ENCODE measurements around the gene HAUS5. TPM values are rescaled to one million over a fixed set of nuclear protein-coding genes. Genes with fewer than 3 reads are reported as not detected.

Gene HAUS5
- polyA plus RNA-seq, 1 donor (not counting 4 experiments of a cell fraction or from before 2014, with no cell fraction given): 3.7 TPM

- Histone ChIP-seq H3K27me3 (ENCODE audit: control insufficient read depth, extremely low read depth, insufficient read depth, low read length) (no peaks in the 10 kb centered on the region), H3K27ac (ENCODE audit: control insufficient read depth, insufficient read depth, low read length) (no peak overlapping the region), H4K20me1 (ENCODE audit: control insufficient read depth, extremely low read depth, insufficient read depth, low read length) (no peaks in the 10 kb centered on the region), H3K4me2 (ENCODE audit: control insufficient read depth, extremely low read depth, insufficient read depth, low read depth, low read length) (no peak overlapping the region), H3K4me3 (ENCODE audit: control insufficient read depth in 2 of 3, extremely low read depth in 1 of 3, insufficient read depth in 2 of 3, low read depth in 1 of 3, low read length in 3 of 3) (no peak overlapping the region), H2AFZ (ENCODE audit: control insufficient read depth, low read length) (no peak overlapping the region), H3K36me3 (ENCODE audit: control insufficient read depth in 2 of 2, extremely low read depth in 1 of 2, insufficient read depth in 2 of 2, low read length in 2 of 2) (peaks cover 24 to 27% of the 10 kb centered on the region in 2 experiments), H3K9ac (ENCODE audit: control insufficient read depth, extremely low read depth, insufficient read depth, low read length) (no peak overlapping the region), H3K9me1 (ENCODE audit: control insufficient read depth, extremely low read depth, insufficient read depth, low read length) (no peaks in the 10 kb centered on the region), H3K4me1 (ENCODE audit: control insufficient read depth, extremely low read depth, insufficient read depth, low read length) (no peaks in the 10 kb centered on the region), H3K9me3 (ENCODE audit: control insufficient read depth, low read depth, low read length) (no peaks in the 10 kb centered on the region), H3K79me2 (ENCODE audit: control insufficient read depth, insufficient read depth, low read length) (peaks cover 10% of the 10 kb centered on the region)
- FAIRE-seq (no peak), DNase-seq (ENCODE audit: low read depth, low spot score) (no peak)
- dilution Hi-C loops (cut with MboI; ENCODE audit: extremely low pct_ligation_motif_present, low sequenced_read_pairs): no loop called here
- TF ChIP-seq EZH2 (IDR thresholded peaks at IDR 0.05; ENCODE audit: low read length) (no peak), CTCF (optimal IDR thresholded peaks at IDR 0.05 in 1 of 3, IDR thresholded peaks at IDR 0.05 in 1 of 3, conservative IDR thresholded peaks at IDR 0.05 in 1 of 3; ENCODE audit: extremely low read depth in 1 of 3, insufficient read depth in 2 of 3, low read length in 3 of 3) (no peak)
These were observed 43.1 kb downstream of the HAUS5 start for GRCh38 chr19:35655600-35655999.

- dilution Hi-C loops (cut with MboI; ENCODE audit: extremely low pct_ligation_motif_present, low sequenced_read_pairs): no loop called here
- peaks cover 21 to 22% of the 10 kb centered on the region in 2 experiments for H3K36me3 ChIP-seq (ENCODE audit: control insufficient read depth in 2 of 2, extremely low read depth in 1 of 2, insufficient read depth in 2 of 2, low read length in 2 of 2)
These were observed 44.2 kb downstream of the HAUS5 start for GRCh38 chr19:35656700-35657099.

More at GRCh38 chr19:35656700-35657099, 44.2 kb downstream of the HAUS5 start:
- no peak for DNase-seq (ENCODE audit: low read depth, low spot score)
- H2AFZ ChIP-seq (ENCODE audit: control insufficient read depth, low read length): no peak overlapping the region
- no peak overlapping the region for H3K9ac ChIP-seq (ENCODE audit: control insufficient read depth, extremely low read depth, insufficient read depth, low read length)
- H3K4me2 ChIP-seq (ENCODE audit: control insufficient read depth, extremely low read depth, insufficient read depth, low read depth, low read length): no peak overlapping the region
- peaks cover 3% of the 10 kb centered on the region for H3K79me2 ChIP-seq (ENCODE audit: control insufficient read depth, insufficient read depth, low read length)
- no peaks in the 10 kb centered on the region for H3K27me3 ChIP-seq (ENCODE audit: control insufficient read depth, extremely low read depth, insufficient read depth, low read length)
- no peaks in the 10 kb centered on the region for H4K20me1 ChIP-seq (ENCODE audit: control insufficient read depth, extremely low read depth, insufficient read depth, low read length)
- H3K27ac ChIP-seq (ENCODE audit: control insufficient read depth, insufficient read depth, low read length): no peak overlapping the region
- no peak overlapping the region for H3K4me3 ChIP-seq (ENCODE audit: control insufficient read depth in 2 of 3, extremely low read depth in 1 of 3, insufficient read depth in 2 of 3, low read depth in 1 of 3, low read length in 3 of 3)
- TF ChIP-seq CTCF (optimal IDR thresholded peaks at IDR 0.05 in 1 of 3, IDR thresholded peaks at IDR 0.05 in 1 of 3, conservative IDR thresholded peaks at IDR 0.05 in 1 of 3; ENCODE audit: extremely low read depth in 1 of 3, insufficient read depth in 2 of 3, low read length in 3 of 3): no peak
- TF ChIP-seq EZH2 (IDR thresholded peaks at IDR 0.05; ENCODE audit: low read length): no peak
- FAIRE-seq: no peak
- H3K4me1 ChIP-seq (ENCODE audit: control insufficient read depth, extremely low read depth, insufficient read depth, low read length): no peaks in the 10 kb centered on the region
- no peaks in the 10 kb centered on the region for H3K9me1 ChIP-seq (ENCODE audit: control insufficient read depth, extremely low read depth, insufficient read depth, low read length)
- H3K9me3 ChIP-seq (ENCODE audit: control insufficient read depth, low read depth, low read length): no peaks in the 10 kb centered on the region

Measured in keratinocyte (primary cell).